K562 (cell line): Measurements from ENCODE around the gene HSD17B13. TPM values are rescaled to one million over a fixed set of nuclear protein-coding genes. Genes with fewer than 3 reads are reported as not detected.
"Not testable (repeated sequence)": the region's sequence is repeated elsewhere in the genome, so short reads cannot be mapped to it uniquely, and the experiment has no call there.

Experiments used
- ATAC-seq: fragments of 200-7000 bp; cut with Tn5 transposase; 3 replicates; pipeline ENCODE4 v1.9.1; 2020; ENCODE audit warnings: moderate library complexity
- BruUV-seq: library from RNA; stranded (reverse); fragments of 400-500 nt; replicated peaks from 2 replicates; lab custom pipeline; 2021; lab: Mats Ljungman, UMichigan
- CTCF ChIA-PET: fragments of 300-600 bp; formaldehyde crosslinking; extraction: SDS; loops from one replicate; lab custom pipeline; 2021; ENCODE audit warnings: low intra/inter-chr PET ratio; lab: Yijun Ruan, JAX
- POLR2A ChIA-PET: fragments of 300-600, 350-650 bp; sonication (Branson Sonifier 250); formaldehyde crosslinking; extraction: SDS; loops from one replicate; lab custom pipeline; 2021; ENCODE audit warnings: antibody characterized with exemption, inconsistent platforms; lab: Yijun Ruan, JAX
- DNase-seq, 4 experiments: peaks; one replicate each; pipeline versions ENCODE4 v3.0.0 to v3.0.0-alpha.2; 2011 to 2018; ENCODE audit warnings: low spot score in 3 of 4, mixed read lengths in 3 of 4; ENCODE audit errors: extremely low read depth in 1 of 4
- FAIRE-seq: peaks from 2 replicates; lab custom pipeline; 2011; peaks lifted over from hg19 to GRCh38; lab: Jason Lieb, UNC
- H2AFZ ChIP-seq: 2 replicates; pipeline ENCODE4 v1.6.0; 2011; ENCODE audit warnings: low read depth, low read length, control low read depth, inconsistent platforms
- H3K27ac ChIP-seq: fragments of 200-600 bp; 3 replicates; pipeline ENCODE4 v1.8.0; 2011; ENCODE audit warnings: low read depth, mild to moderate bottlenecking, control low read depth, inconsistent platforms, low read length, moderate library complexity, mixed read lengths; ENCODE audit errors: extremely low read depth
- H3K27me3 ChIP-seq, 2 experiments: fragments of 300-600 bp in 1 of 2; 2 replicates in 1 of 2; 3 replicates in 1 of 2; pipeline versions ENCODE4 v1.6.0 to v1.8.0; 2011; ENCODE audit warnings: inconsistent platforms in 2 of 2, low read length in 2 of 2, mild to moderate bottlenecking in 1 of 2, mixed read lengths in 1 of 2, moderate library complexity in 1 of 2; ENCODE audit not compliant: control insufficient read depth in 2 of 2, insufficient read depth in 2 of 2
- H3K36me3 ChIP-seq: fragments of 300-600 bp; 3 replicates; pipeline ENCODE4 v1.8.0; 2011; ENCODE audit warnings: mild to moderate bottlenecking, low read length, inconsistent platforms; ENCODE audit not compliant: control insufficient read depth, insufficient read depth
- H3K4me1 ChIP-seq, 2 experiments: fragments of 200-600 bp in 1 of 2; replicated peaks in 1 of 2; 2 replicates in 1 of 2; 3 replicates in 1 of 2; pipeline versions ENCODE4 v1.5.1 to v1.8.0; 2011; ENCODE audit warnings: inconsistent platforms in 2 of 2, low read length in 2 of 2, mild to moderate bottlenecking in 1 of 2, mixed read lengths in 1 of 2, moderate library complexity in 1 of 2; ENCODE audit not compliant: control insufficient read depth in 2 of 2, insufficient read depth in 2 of 2
- H3K4me2 ChIP-seq: 2 replicates; pipeline ENCODE4 v1.6.1; 2011; ENCODE audit warnings: low read length, control low read depth, inconsistent platforms, mixed read lengths; ENCODE audit not compliant: insufficient read depth
- H3K4me3 ChIP-seq: fragments of 200-600 bp; sonication (generic), shearing (Covaris generic); 2 replicates; pipeline ENCODE4 v1.5.1; 2016; ENCODE audit warnings: control low read depth, inconsistent platforms
- H3K79me2 ChIP-seq: fragments of 200-600 bp; 3 replicates; pipeline ENCODE4 v1.8.0; 2011; ENCODE audit warnings: low read length, inconsistent platforms; ENCODE audit not compliant: control insufficient read depth, insufficient read depth
- H3K9ac ChIP-seq, 2 experiments: 2 replicates each; pipeline versions ENCODE4 v1.6.0 to v1.6.1; 2011; ENCODE audit warnings: low read depth in 2 of 2, low read length in 2 of 2, control low read depth in 1 of 2, inconsistent platforms in 1 of 2, mild to moderate bottlenecking in 1 of 2, mixed read lengths in 1 of 2; ENCODE audit not compliant: insufficient read depth in 1 of 2
- H3K9me1 ChIP-seq: one replicate; pipeline ENCODE4 v1.6.0; 2011; ENCODE audit warnings: inconsistent platforms, mild to moderate bottlenecking, low read length, moderate library complexity; ENCODE audit not compliant: control insufficient read depth, insufficient read depth
- H3K9me3 ChIP-seq: replicated peaks from 2 replicates; pipeline ENCODE4 v1.5.1; 2011; ENCODE audit warnings: low read depth, low read length, inconsistent platforms; ENCODE audit not compliant: control insufficient read depth, insufficient read depth
- H4K20me1 ChIP-seq: replicated peaks from 2 replicates; pipeline ENCODE4 v1.6.1; 2011; ENCODE audit warnings: low read length, inconsistent platforms, mixed read lengths; ENCODE audit not compliant: control insufficient read depth, insufficient read depth
- POLR2A ChIP-seq: fragments of 450-650 bp; conservative IDR thresholded peaks from 2 replicates; pipeline ENCODE4 v1.6.1; 2016
- ZFP36 ChIP-seq: fragments of 150-350 bp; IDR thresholded peaks from 2 replicates; pipeline ENCODE4 v1.6.1; 2018; ENCODE audit warnings: low read length, low read depth; ENCODE audit not compliant: partially characterized antibody
- ZNF431 ChIP-seq: sonication (generic); formaldehyde crosslinking; IDR thresholded peaks from 2 replicates; pipeline ENCODE4 v1.8.0; 2022; ENCODE audit warnings: mild to moderate bottlenecking, missing genetic modification reagents
- WGBS: fragments of 100-300 bp; shearing (Covaris generic); methylation state at CpG from one replicate; pipeline ENCODE4 v1.1.6; 2016; ENCODE audit warnings: low coverage, mixed read lengths; ENCODE audit not compliant: insufficient coverage; ENCODE audit errors: missing lambda C conversion rate; 5-methylcytosine and 5-hydroxymethylcytosine counted together
- in situ Hi-C: fragments of 300-500 bp; cut with MboI; formaldehyde crosslinking; loops from 4 replicates; pipeline ENCODE4 v1.15.0; 2018; ENCODE audit warnings: inconsistent platforms, mixed read lengths
- intact Hi-C: fragments of 100-400 bp; cut with micrococcal nuclease; formaldehyde crosslinking; loops from 2 replicates; pipeline ENCODE4 v1.14.2; 2022
- polyA plus RNA-seq, 8 experiments: library from polyadenylated mRNA; depleted of rRNA in 4 of 8; stranded (reverse) in 5 of 8; unstranded in 3 of 8; fragments of >200 nt; fragmentation: Nextera tagmentation in 2 of 8; fragmentation: Illumina TruSeq in 1 of 8; extraction: Ambion mirVana in 2 of 8; extraction: Trizol in 1 of 8; gene quantifications; 2 replicates each; pipeline versions ENCODE4 v1.2.1 to v1.2.3, GENCODE V29; 2011 to 2014; ENCODE audit warnings: inconsistent platforms in 1 of 8, missing spikeins in 1 of 8
- total RNA-seq, 7 experiments: library from RNA; depleted of rRNA in 6 of 7; stranded (reverse); fragments of >200 nt in 6 of 7; fragmentation: Illumina TruSeq in 2 of 7; extraction: Trizol in 2 of 7; gene quantifications; 2 replicates each; pipeline versions ENCODE4 v1.2.1 to v1.2.3, GENCODE V29; 2011 to 2021; ENCODE audit warnings: low replicate concordance in 1 of 7

Gene HSD17B13
- total and polyA plus RNA-seq, 9 of the 15 experiments (the other 6 are each of a cell fraction or from before 2014, with no cell fraction given): 0.05 to 0.36 (median 0.29) TPM

DNA sequence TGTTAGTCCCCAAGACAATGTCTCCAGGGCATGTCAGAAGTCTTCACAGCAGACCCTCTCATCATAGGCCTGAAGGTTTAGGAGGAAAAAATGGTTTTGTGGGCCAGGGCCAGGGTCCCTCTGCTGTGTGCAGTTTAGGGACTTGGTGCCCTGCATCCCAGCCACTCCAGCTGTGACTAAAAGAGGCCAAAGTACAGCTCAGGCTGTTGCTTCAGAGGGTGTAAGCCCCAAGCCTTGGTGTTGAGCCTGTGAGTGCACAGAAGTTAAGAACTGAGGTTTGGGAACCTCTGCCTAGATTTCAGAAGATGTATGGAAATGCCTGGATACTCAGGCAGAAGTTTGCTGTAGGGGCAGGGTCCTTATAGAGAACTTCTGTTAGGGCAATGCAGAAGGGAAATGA is 38.4 kb downstream of the HSD17B13 start:
- H3K9me1 ChIP-seq, H3K4me1 ChIP-seq, H3K4me2 ChIP-seq, H2AFZ ChIP-seq, H3K36me3 ChIP-seq, H3K9ac ChIP-seq, CTCF ChIA-PET, BruUV-seq, H3K27ac ChIP-seq, ATAC-seq, H3K4me3 ChIP-seq, H4K20me1 ChIP-seq, H3K27me3 ChIP-seq, DNase-seq, FAIRE-seq, intact Hi-C loops, POLR2A ChIA-PET, H3K9me3 ChIP-seq, in situ Hi-C loops, H3K79me2 ChIP-seq: not testable (repeated sequence)
- peak; percentile 14 for TF ChIP-seq ZFP36

DNA sequence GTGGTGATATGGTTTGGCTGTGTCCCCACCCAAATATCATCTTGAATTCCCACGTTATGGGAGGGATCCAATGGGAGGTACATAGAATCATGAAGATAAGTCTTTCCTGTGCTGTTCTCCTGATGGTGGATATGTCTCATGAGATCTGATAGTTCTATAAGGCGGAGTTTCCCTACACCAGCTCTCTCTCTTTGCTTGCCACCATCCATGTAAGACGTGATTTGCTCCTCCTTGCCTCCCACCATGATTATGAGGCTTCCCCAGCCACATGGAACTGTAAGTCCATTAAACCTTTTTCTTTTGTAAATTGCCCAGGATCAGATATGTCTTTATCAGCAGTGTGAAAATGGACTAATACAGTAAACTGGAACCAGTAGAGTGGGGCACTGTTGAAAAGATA is 39.5 kb downstream of the HSD17B13 start:
- Histone ChIP-seq H3K27me3 (no peaks in the 10 kb centered on the region; a peak in 1 of 5 replicates), H4K20me1 (no peaks in the 10 kb centered on the region), H3K36me3 (no peaks in the 10 kb centered on the region), H3K79me2 (no peaks in the 10 kb centered on the region), H2AFZ (no peak overlapping the region), H3K27ac (no peak overlapping the region), H3K4me2 (no peak overlapping the region), H3K4me1 (no peaks in the 10 kb centered on the region; a peak in 1 of 5 replicates), H3K9me1 (no peaks in the 10 kb centered on the region), H3K9ac (no peak overlapping the region), H3K4me3 (no peak overlapping the region), H3K9me3 (no peaks in the 10 kb centered on the region)
- BruUV-seq: no TSS peak
- WGBS: 4% methylated on average over 3 of the region's 3 CpGs
- TF ChIP-seq POLR2A (no peak), ZNF431 (CRISPR knock-in tag) (peak; percentile 94)
- POLR2A ChIA-PET: no interaction called here
- ATAC-seq (no peak), DNase-seq (no peak), FAIRE-seq (no peak)
- in situ Hi-C loops (no loop called here), intact Hi-C loops (no loop called here)
- CTCF ChIA-PET: no interaction called here
